HepG2 (cell line): Measurements from ENCODE around the gene SPAAR. TPM values are rescaled to one million over a fixed set of nuclear protein-coding genes. Genes with fewer than 3 reads are reported as not detected.

ENCODE experiments used
- ATAC-seq: fragments of 200-7000 bp; cut with Tn5 transposase; 3 replicates; pipeline ENCODE4 v1.9.1; 2020; ENCODE audit warnings: mild to moderate bottlenecking, moderate library complexity
- BruUV-seq: library from RNA; stranded (reverse); fragments of 400-500 nt; replicated peaks from 2 replicates; lab custom pipeline; 2021; lab: Mats Ljungman, UMichigan
- CTCF ChIA-PET: fragments of 300-600 bp; formaldehyde crosslinking; extraction: SDS; loops from one replicate; lab custom pipeline; 2021; ENCODE audit warnings: low total read pairs, inconsistent platforms, low intra/inter-chr PET ratio; lab: Yijun Ruan, JAX
- POLR2A ChIA-PET: fragments of 350-600 bp; sonication (Branson Sonifier 250); formaldehyde crosslinking; loops from one replicate; lab custom pipeline; 2020; ENCODE audit warnings: antibody characterized with exemption, inconsistent platforms; lab: Yijun Ruan, JAX
- DNase-seq: peaks from one replicate; pipeline ENCODE4 v3.0.0-alpha.2; 2015; ENCODE audit warnings: low spot score
- FAIRE-seq: peaks from 3 replicates; lab custom pipeline; 2011; peaks lifted over from hg19 to GRCh38; lab: Jason Lieb, UNC
- H2AFZ ChIP-seq: one replicate; pipeline ENCODE4 v1.6.1; 2011; ENCODE audit warnings: low read length, inconsistent platforms
- H3K27ac ChIP-seq: fragments of 300-600 bp; 3 replicates; pipeline ENCODE4 v1.8.0; 2011; ENCODE audit warnings: mixed run types, mild to moderate bottlenecking, mixed read lengths, low read length, inconsistent platforms; ENCODE audit not compliant: insufficient read depth; ENCODE audit errors: extremely low read length
- H3K27me3 ChIP-seq, 2 experiments: fragments of 200-600 bp in 1 of 2; 2 replicates in 1 of 2; 3 replicates in 1 of 2; pipeline versions ENCODE4 v1.6.0 to v1.8.0; 2011; ENCODE audit warnings: low read length in 2 of 2, mild to moderate bottlenecking in 2 of 2, moderate library complexity in 2 of 2, inconsistent platforms in 1 of 2; ENCODE audit not compliant: insufficient read depth in 2 of 2, control insufficient read depth in 1 of 2
- H3K36me3 ChIP-seq, 2 experiments: fragments of 200-600 bp in 1 of 2; replicated peaks in 1 of 2; 2 replicates in 1 of 2; 3 replicates in 1 of 2; pipeline versions ENCODE4 v1.5.1 to v1.8.0; 2011; ENCODE audit warnings: low read length in 2 of 2, inconsistent platforms in 1 of 2; ENCODE audit not compliant: insufficient read depth in 2 of 2, control insufficient read depth in 1 of 2
- H3K4me1 ChIP-seq: 2 replicates; pipeline ENCODE4 v1.5.1; 2012; ENCODE audit warnings: low read length, inconsistent platforms; ENCODE audit not compliant: insufficient read depth
- H3K4me2 ChIP-seq: 2 replicates; pipeline ENCODE4 v1.6.0; 2011; ENCODE audit warnings: low read depth, low read length, inconsistent platforms
- H3K4me3 ChIP-seq, 3 experiments: fragments of 200-600 bp in 1 of 3; sonication (generic), shearing (Covaris generic) in 1 of 3; replicated peaks in 1 of 3; 2 replicates each; pipeline ENCODE4 v1.5.1; 2011 to 2016; ENCODE audit warnings: low read length in 3 of 3, inconsistent platforms in 2 of 3, low read depth in 2 of 3, mild to moderate bottlenecking in 2 of 3, control low read depth in 1 of 3, mixed read lengths in 1 of 3; ENCODE audit not compliant: insufficient read depth in 1 of 3
- H3K79me2 ChIP-seq: one replicate; pipeline ENCODE4 v1.6.1; 2011; ENCODE audit warnings: low read length, inconsistent platforms; ENCODE audit not compliant: insufficient read depth
- H3K9ac ChIP-seq: 2 replicates; pipeline ENCODE4 v1.6.0; 2011; ENCODE audit warnings: mild to moderate bottlenecking, low read depth, low read length, inconsistent platforms; ENCODE audit not compliant: insufficient read depth
- H3K9me3 ChIP-seq: 2 replicates; pipeline ENCODE4 v1.5.1; 2012; ENCODE audit warnings: mild to moderate bottlenecking, low read length
- H4K20me1 ChIP-seq: 2 replicates; pipeline ENCODE4 v1.6.0; 2011; ENCODE audit warnings: inconsistent platforms, mild to moderate bottlenecking, low read length, moderate library complexity; ENCODE audit not compliant: insufficient read depth
- CAMTA2 ChIP-seq: sonication (generic); formaldehyde crosslinking; IDR thresholded peaks from 2 replicates; pipeline ENCODE4 v1.4.0; 2020; ENCODE audit warnings: mild to moderate bottlenecking, missing genetic modification reagents, borderline replicate concordance
- CBX2 ChIP-seq, 2 experiments: fragments of 200-600 bp in 1 of 2; sonication (generic); formaldehyde crosslinking in 1 of 2; IDR thresholded peaks; 2 replicates each; pipeline versions ENCODE4 v1.7.0 to v1.8.1; 2018 to 2022; ENCODE audit warnings: low read depth in 2 of 2, low read length in 1 of 2, mild to moderate bottlenecking in 1 of 2, missing genetic modification reagents in 1 of 2
- FOXC1 ChIP-seq: sonication (generic); formaldehyde crosslinking; IDR thresholded peaks from 2 replicates; pipeline ENCODE4 v1.8.0; 2022; ENCODE audit warnings: mild to moderate bottlenecking, missing genetic modification reagents, borderline replicate concordance
- ISX ChIP-seq: sonication (generic); formaldehyde crosslinking; conservative IDR thresholded peaks from 2 replicates; pipeline ENCODE4 v1.5.0; 2020; ENCODE audit warnings: missing genetic modification reagents
- KDM6A ChIP-seq: IDR thresholded peaks from 2 replicates; pipeline ENCODE4 v1.6.1; 2016; ENCODE audit warnings: low read depth
- KLF12 ChIP-seq: sonication (generic); formaldehyde crosslinking; IDR thresholded peaks from 2 replicates; pipeline ENCODE4 v1.4.0; 2020; ENCODE audit warnings: missing genetic modification reagents, borderline replicate concordance
- MYPOP ChIP-seq: sonication (generic); formaldehyde crosslinking; IDR thresholded peaks from 2 replicates; pipeline ENCODE4 v1.8.1; 2023; ENCODE audit warnings: mild to moderate bottlenecking, moderate library complexity, missing genetic modification reagents
- SAP130 ChIP-seq: IDR thresholded peaks from 2 replicates; pipeline ENCODE4 v1.6.1; 2016; ENCODE audit warnings: low read depth
- SIX4 ChIP-seq: sonication (generic); formaldehyde crosslinking; IDR thresholded peaks from 2 replicates; pipeline ENCODE4 v1.4.0; 2020; ENCODE audit warnings: missing genetic modification reagents
- TARDBP ChIP-seq: sonication (generic); formaldehyde crosslinking; IDR thresholded peaks from 2 replicates; pipeline ENCODE4 v1.8.0; 2022; ENCODE audit warnings: mild to moderate bottlenecking, missing genetic modification reagents
- TBL1XR1 ChIP-seq: fragments of 150-350 bp; IDR thresholded peaks from 2 replicates; pipeline ENCODE4 v1.6.1; 2014; ENCODE audit warnings: borderline replicate concordance, low read length; ENCODE audit not compliant: partially characterized antibody
- ZNF331 ChIP-seq: sonication (generic); formaldehyde crosslinking; IDR thresholded peaks from 2 replicates; pipeline ENCODE4 v1.4.0; 2020; ENCODE audit warnings: missing genetic modification reagents
- ZNF34 ChIP-seq: sonication (generic); formaldehyde crosslinking; IDR thresholded peaks from 2 replicates; pipeline ENCODE4 v1.4.0; 2020; ENCODE audit warnings: mild to moderate bottlenecking, missing genetic modification reagents, borderline replicate concordance
- WGBS: methylation state at CpG from one replicate; pipeline ENCODE4 v1.1.6; 2017; ENCODE audit warnings: low lambda C conversion rate; 5-methylcytosine and 5-hydroxymethylcytosine counted together
- in situ Hi-C: cut with HindIII; loops from 2 replicates; pipeline ENCODE4 v1.10.0; 2017; ENCODE audit warnings: low pct_unique_long_range_greater_than_20kb; ENCODE audit not compliant: extremely low pct_ligation_motif_present
- intact Hi-C: fragments of 100-400 bp; cut with micrococcal nuclease; formaldehyde crosslinking; loops from one replicate; pipeline ENCODE4 v1.10.0; 2022; ENCODE audit not compliant: unreplicated experiment
- polyA plus RNA-seq, 8 experiments: library from polyadenylated mRNA; depleted of rRNA in 3 of 8; stranded (reverse) in 7 of 8; unstranded in 1 of 8; fragments of >200 nt; fragmentation: Illumina TruSeq in 4 of 8; extraction: Trizol in 4 of 8; gene quantifications; 2 replicates each; pipeline versions ENCODE4 v1.2.1 to v1.2.3, GENCODE V29; 2011 to 2016; ENCODE audit warnings: low read depth in 4 of 8, missing spikeins in 1 of 8, mixed read lengths in 1 of 8; ENCODE audit not compliant: insufficient read depth in 1 of 8
- total RNA-seq, 5 experiments: library from RNA; depleted of rRNA; stranded (reverse); fragments of >200 nt; fragmentation: Illumina TruSeq; extraction: Trizol; gene quantifications; 2 replicates each; pipeline ENCODE4 v1.2.3, GENCODE V29; 2016; ENCODE audit warnings: low read depth in 1 of 5
- TF ChIP-seq, protein P1 (sequence below): sonication (generic); formaldehyde crosslinking; IDR thresholded peaks from 2 replicates; pipeline ENCODE4 v1.8.0; 2022; ENCODE audit warnings: mild to moderate bottlenecking, missing genetic modification reagents, moderate library complexity
- TF ChIP-seq, protein P2 (sequence below): sonication (generic); formaldehyde crosslinking; IDR thresholded peaks from 2 replicates; pipeline ENCODE4 v1.5.1; 2020; ENCODE audit warnings: missing genetic modification reagents, mild to moderate bottlenecking, borderline replicate concordance
- TF ChIP-seq, protein P3 (sequence below): sonication (generic); formaldehyde crosslinking; IDR thresholded peaks from 2 replicates; pipeline ENCODE4 v1.5.1; 2020; ENCODE audit warnings: missing genetic modification reagents, mild to moderate bottlenecking, borderline replicate concordance
- TF ChIP-seq, protein P4 (sequence below): IDR thresholded peaks from 2 replicates; pipeline ENCODE4 v1.6.1; 2016; ENCODE audit warnings: low read depth, borderline replicate concordance

SPAAR gene
- total and polyA plus RNA-seq, 2 of the 13 experiments (the other 11 are each of a cell fraction or from before 2014, with no cell fraction given), result 0.07 TPM; not detected in 1

DNA sequence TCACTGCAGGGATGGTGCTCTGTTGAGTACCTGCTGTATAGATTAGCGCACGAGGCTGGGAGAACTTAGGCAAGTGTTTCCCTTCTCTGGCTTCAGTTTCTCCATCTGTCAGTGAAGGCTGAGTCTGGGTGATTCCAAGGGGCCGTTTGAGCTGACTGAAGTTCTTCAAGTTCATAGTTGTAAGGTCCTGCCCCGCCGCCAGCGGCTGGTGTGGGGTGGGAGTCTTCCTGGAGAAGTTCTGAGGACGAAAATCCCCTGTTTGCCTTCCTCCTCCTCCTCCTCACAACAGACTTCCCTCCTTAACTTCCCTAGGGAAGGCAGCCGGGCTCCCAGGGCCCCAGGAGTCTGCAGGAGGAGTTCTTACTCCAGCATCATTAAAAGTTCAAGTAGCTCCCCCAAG lies 5.0 kb upstream of the SPAAR start:
- FAIRE-seq (no peak), DNase-seq (no peak), ATAC-seq (no peak)
- CTCF ChIA-PET, result no interaction called here
- in situ Hi-C loops, result no loop called here
- WGBS, result 57% methylated on average over 7 of the region's 8 CpGs
- POLR2A ChIA-PET, result interaction anchor here (1.3 kb wide), 1 partner anchor 90 kb away, joined by 3 read pairs; the partner anchor contains the start of gene HINT2
- no peak overlapping the region for H3K27ac ChIP-seq
- H3K9ac ChIP-seq, result no peak overlapping the region
- H4K20me1 ChIP-seq, result no peaks in the 10 kb centered on the region
- BruUV-seq, result no TSS peak
- peaks cover 0 to 11% of the 10 kb centered on the region in 2 experiments; a peak in 2 of 5 replicates for H3K27me3 ChIP-seq
- no peak overlapping the region for H3K4me3 ChIP-seq
- H3K4me1 ChIP-seq, result peaks cover 61% of the 10 kb centered on the region
- no peaks in the 10 kb centered on the region for H3K36me3 ChIP-seq
- H3K79me2 ChIP-seq, result no peaks in the 10 kb centered on the region
- H3K9me3 ChIP-seq, result no peaks in the 10 kb centered on the region
- H3K4me2 ChIP-seq, result no peak overlapping the region
- H2AFZ ChIP-seq, result no peak overlapping the region
- intact Hi-C loops, result no loop called here
- TF ChIP-seq CBX2 (IDR thresholded peaks at IDR 0.05; ENCODE audit: low read depth, low read length) (no peak), CBX2 (CRISPR knock-in tag; IDR thresholded peaks at IDR 0.05; ENCODE audit: low read depth) (no peak), ZNF34 (CRISPR knock-in tag) (no peak), KLF12 (CRISPR knock-in tag) (no peak), SIX4 (no peak), MYPOP (CRISPR knock-in tag) (no peak), SAP130 (no peak), TARDBP (CRISPR knock-in tag) (no peak), ZNF331 (CRISPR knock-in tag) (no peak), ISX (no peak), FOXC1 (CRISPR knock-in tag) (no peak), KDM6A (CRISPR knock-in tag) (no peak), TBL1XR1 (no peak), CAMTA2 (no peak)
- TF ChIP-seq, protein P1, sequence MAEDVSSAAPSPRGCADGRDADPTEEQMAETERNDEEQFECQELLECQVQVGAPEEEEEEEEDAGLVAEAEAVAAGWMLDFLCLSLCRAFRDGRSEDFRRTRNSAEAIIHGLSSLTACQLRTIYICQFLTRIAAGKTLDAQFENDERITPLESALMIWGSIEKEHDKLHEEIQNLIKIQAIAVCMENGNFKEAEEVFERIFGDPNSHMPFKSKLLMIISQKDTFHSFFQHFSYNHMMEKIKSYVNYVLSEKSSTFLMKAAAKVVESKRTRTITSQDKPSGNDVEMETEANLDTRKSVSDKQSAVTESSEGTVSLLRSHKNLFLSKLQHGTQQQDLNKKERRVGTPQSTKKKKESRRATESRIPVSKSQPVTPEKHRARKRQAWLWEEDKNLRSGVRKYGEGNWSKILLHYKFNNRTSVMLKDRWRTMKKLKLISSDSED (CRISPR knock-in tag), result no peak
- TF ChIP-seq, protein P2, sequence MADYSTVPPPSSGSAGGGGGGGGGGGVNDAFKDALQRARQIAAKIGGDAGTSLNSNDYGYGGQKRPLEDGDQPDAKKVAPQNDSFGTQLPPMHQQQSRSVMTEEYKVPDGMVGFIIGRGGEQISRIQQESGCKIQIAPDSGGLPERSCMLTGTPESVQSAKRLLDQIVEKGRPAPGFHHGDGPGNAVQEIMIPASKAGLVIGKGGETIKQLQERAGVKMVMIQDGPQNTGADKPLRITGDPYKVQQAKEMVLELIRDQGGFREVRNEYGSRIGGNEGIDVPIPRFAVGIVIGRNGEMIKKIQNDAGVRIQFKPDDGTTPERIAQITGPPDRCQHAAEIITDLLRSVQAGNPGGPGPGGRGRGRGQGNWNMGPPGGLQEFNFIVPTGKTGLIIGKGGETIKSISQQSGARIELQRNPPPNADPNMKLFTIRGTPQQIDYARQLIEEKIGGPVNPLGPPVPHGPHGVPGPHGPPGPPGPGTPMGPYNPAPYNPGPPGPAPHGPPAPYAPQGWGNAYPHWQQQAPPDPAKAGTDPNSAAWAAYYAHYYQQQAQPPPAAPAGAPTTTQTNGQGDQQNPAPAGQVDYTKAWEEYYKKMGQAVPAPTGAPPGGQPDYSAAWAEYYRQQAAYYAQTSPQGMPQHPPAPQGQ, result no peak
- TF ChIP-seq, protein P3, sequence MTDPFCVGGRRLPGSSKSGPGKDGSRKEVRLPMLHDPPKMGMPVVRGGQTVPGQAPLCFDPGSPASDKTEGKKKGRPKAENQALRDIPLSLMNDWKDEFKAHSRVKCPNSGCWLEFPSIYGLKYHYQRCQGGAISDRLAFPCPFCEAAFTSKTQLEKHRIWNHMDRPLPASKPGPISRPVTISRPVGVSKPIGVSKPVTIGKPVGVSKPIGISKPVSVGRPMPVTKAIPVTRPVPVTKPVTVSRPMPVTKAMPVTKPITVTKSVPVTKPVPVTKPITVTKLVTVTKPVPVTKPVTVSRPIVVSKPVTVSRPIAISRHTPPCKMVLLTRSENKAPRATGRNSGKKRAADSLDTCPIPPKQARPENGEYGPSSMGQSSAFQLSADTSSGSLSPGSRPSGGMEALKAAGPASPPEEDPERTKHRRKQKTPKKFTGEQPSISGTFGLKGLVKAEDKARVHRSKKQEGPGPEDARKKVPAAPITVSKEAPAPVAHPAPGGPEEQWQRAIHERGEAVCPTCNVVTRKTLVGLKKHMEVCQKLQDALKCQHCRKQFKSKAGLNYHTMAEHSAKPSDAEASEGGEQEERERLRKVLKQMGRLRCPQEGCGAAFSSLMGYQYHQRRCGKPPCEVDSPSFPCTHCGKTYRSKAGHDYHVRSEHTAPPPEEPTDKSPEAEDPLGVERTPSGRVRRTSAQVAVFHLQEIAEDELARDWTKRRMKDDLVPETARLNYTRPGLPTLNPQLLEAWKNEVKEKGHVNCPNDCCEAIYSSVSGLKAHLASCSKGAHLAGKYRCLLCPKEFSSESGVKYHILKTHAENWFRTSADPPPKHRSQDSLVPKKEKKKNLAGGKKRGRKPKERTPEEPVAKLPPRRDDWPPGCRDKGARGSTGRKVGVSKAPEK, result no peak
- TF ChIP-seq, protein P4, sequence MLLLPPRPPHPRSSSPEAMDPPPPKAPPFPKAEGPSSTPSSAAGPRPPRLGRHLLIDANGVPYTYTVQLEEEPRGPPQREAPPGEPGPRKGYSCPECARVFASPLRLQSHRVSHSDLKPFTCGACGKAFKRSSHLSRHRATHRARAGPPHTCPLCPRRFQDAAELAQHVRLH (CRISPR knock-in tag), result no peak
